ENCODE measurements around the gene CCNL2.
A peak's percentile ranks its signal among the peaks of the same experiment; 100 is the strongest.

CCNL2 gene

DNA sequence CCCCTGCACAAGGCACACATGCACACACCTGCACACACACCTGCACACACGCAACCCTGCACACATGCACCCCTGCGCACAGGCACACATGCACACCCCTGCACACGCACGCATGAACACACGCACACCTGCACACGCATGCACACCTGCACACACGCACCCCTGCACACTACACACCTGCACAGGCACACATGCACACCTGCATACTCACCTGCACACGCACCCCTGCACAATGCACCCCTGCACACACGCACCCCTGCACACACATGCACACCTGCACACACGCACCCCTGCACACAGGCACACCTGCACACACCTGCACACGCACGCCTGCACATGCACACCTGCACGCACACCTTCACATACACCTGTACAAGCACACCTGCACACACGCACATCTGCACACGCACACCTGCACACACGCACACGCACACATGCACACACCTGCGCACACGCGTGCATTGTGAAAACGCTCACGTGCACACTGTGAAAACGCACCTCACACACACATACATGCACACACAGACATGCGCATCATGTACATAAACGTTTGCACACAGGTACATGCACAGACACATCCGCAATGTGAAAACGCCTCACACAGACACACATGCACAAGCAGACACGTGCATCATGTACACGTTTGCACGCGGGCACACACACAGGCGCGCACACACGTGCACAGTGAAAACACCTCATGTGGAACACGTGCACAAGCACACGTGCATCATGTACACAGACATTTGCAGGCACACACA lies 58.2 kb downstream of the CCNL2 start:
- no peak for DNase-seq

DNA sequence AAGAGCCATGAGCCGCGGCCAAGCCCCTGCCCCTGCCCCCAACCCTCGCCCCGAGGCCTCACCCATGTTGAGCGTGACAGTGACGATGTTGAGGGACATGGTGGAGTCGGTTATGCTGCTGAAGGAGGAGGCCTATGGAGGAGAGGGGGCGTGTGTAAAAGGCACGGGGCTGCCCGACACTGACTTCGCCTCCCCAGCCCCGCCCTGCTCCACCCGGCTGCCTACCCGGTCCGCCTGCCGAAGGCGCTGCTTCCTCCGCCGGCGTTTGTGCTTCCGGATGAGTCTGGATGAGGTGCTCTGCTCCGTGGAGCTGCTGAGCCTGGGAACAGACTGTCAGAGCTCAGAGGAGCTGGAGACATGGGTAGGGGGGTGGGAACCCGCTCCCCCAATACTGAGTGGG lies 59.0 kb downstream of the CCNL2 start:
- DNase-seq, result no peak

DNA sequence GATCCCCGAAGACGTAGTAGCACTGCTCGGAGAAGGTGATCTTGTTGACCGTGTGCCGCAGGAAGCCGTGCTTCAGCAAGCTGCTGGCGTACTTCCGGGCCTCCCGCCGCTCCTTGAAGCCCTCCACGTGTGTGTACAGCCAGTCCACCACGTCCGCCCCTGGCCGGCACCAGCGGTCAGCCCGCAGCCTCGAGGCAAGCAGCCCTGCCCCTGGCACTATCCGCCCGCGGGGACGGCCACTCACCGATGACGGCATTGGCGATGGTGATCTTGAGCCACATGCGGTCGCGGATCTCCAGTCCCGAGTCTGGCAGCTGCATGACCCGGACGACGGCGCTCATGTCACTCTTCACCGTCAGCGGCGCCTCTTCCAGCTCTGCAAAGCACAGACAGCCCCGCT lies 60.9 kb downstream of the CCNL2 start:
- DNase-seq, result no peak

DNA sequence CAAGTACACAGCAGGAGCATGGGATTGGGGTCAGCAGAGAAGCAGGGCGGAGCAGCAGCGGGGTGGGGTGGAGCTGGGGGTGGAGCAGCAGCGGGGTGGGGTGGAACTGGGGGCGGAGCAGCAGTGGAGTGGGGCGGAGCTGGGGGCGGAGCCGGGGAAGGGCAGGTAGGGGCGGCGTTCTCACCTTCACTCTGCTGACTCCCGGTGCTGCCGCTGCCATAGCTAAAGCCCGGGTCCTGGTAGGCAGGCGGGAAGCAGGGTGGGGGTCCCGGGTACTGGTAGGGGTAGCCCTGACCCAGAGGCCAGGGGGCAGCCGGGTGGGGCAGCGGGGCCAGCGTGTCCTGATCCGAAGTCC lies 61.4 kb downstream of the CCNL2 start:
- peak; percentile 7 for DNase-seq

DNA sequence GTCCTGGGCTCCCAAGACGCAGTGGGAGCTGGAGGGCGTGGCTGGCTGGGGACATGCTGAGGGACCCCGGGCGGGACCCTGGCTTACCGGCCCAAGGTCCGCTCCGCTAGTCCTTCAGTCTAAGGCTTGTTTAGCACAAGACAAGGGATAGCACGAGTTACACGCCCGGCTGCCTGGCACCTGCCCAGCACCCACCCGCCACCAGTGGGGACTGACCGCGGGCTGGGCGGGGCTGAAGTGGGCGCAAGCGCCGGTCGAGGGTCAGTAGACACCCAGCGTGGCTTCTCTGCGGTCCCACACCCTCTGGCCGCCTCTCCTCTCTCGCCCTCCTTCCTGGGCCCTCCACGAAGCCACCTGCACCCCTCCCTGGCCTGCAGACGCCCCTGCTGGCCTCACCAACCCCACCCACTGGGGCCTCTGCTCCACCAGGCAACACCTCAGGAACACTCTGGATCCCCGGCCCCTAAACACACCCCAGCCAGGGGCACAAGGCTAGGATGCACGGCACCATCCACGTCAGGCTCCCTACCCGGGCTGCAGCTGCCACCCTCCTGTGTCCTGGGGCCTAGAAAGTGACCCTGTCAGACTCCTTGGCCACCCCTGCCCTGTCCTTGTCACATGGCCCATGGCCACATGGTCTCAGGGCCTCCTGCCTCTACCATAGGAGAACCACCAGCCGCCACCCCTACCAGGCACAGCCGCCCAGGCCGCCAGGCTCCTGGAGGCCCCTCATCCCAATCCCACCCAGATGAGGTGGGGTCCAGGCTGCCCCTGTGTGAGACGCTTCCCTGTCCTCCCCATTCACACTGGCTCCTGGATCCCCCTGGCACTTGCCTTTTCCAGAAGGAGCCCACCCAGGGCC lies 62.0 kb downstream of the CCNL2 start:
- no peak for DNase-seq

DNA sequence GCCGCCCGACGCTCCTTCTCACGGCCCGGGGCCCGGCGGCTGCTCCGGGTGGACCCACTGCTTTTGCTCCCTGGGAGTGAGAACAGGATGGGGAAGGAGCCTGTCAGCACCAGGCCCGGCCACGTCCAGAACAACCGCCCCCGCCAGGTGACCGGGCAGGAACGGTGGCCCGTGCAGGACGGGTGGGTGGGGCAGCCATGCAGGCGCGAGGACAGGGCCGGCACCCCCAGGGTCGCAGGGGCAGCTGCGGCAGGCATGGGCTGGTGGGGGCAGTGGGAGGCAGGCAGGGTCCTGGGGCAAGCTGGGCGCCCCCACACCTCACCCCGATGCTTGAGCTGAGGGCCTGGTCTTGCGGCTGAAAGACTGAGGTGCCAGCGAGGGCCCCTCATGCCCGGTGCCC lies 62.7 kb downstream of the CCNL2 start:
- DNase-seq, result no peak

DNA sequence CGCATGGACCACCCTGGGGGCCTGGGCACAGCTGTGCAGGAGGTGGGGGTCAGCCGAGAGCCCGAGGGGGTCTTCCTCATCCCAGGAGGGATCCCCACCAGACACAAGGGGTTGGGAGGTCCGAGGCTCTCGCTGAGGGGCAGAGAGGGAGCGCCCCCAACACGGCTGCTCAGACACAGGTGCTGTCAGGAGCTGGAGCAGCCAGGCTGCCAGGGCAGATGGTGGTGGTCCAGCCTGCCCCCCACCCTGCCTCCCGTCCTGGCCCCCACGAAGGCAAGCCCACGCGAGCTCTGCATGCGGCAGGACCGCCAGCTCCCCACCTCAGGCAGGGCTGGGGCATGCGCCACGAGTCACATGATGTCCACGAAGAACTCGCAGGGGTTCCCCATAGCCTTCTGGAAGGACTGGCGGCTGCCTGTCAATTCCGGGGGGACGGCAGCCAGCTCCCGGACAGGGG lies 63.3 kb downstream of the CCNL2 start:
- no peak for DNase-seq

Data from NCI-H69 (cell line).